NB4 (cell line): ENCODE measurements around the gene ARHGAP30.
"Not testable (repeated sequence)": the region's sequence is repeated elsewhere in the genome, so short reads cannot be mapped to it uniquely, and the experiment has no call there.

Experiments used
- DNase-seq: peaks from one replicate; pipeline ENCODE4 v3.0.0; 2010; ENCODE audit warnings: low read depth
- H3K4me3 ChIP-seq: one replicate; pipeline ENCODE4 v1.5.1; 2011; ENCODE audit warnings: mild to moderate bottlenecking, low read depth, low read length, moderate library complexity
- CTCF ChIP-seq: IDR thresholded peaks from one replicate; pipeline ENCODE4 v1.5.1; 2012; ENCODE audit warnings: low read depth, low read length
- MAX ChIP-seq: IDR thresholded peaks from 2 replicates; pipeline ENCODE4 v1.6.1; 2011; ENCODE audit warnings: low read depth, low read length
- MYC ChIP-seq: IDR thresholded peaks from 2 replicates; pipeline ENCODE4 v1.6.1; 2011; ENCODE audit warnings: low read depth, low read length
- POLR2A ChIP-seq: IDR thresholded peaks from 2 replicates; pipeline ENCODE4 v1.6.1; 2011; ENCODE audit warnings: mild to moderate bottlenecking; ENCODE audit not compliant: insufficient read length; ENCODE audit errors: extremely low read depth

ARHGAP30 gene

GRCh38 chr1:161069731-161070270 lies at the start of gene ARHGAP30:
Gene ARHGAP30 (minus strand): TSS chr1:161069891. CDS start chr1:161069624, 267 bp downstream.
- DNase-seq, result peak; percentile 94
- TF ChIP-seq MAX (peak; percentile 67; the same call in 1 of the 2 replicates), MYC (peak; percentile 87), POLR2A (peak; percentile 57), CTCF (no peak)
- H3K4me3 ChIP-seq, result peak within 1 kb of the TSS; percentile 70

GRCh38 chr1:161117759-161118581 lies 48.3 kb upstream of the ARHGAP30 start, which contains the start of the genes NIT1 and PFDN2:
Gene NIT1 (plus strand): TSS chr1:161118105. CDS start chr1:161118177, 72 bp downstream.
Gene PFDN2 (minus strand): TSS chr1:161118037. CDS start chr1:161118026, 11 bp downstream.
- DNase-seq, result peak; percentile 91
- peak within 1 kb of the TSS; percentile 98 for H3K4me3 ChIP-seq
- TF ChIP-seq MAX (no peak), MYC (peak; percentile 9; the same call in 1 of the 2 replicates), CTCF (no peak), POLR2A (peak; percentile 79)

- DNase-seq, result not testable (repeated sequence)
- H3K4me3 ChIP-seq, result peak overlapping the region; percentile 18
These were observed 46.3 kb upstream of the ARHGAP30 start for GRCh38 chr1:161115961-161116360.

GRCh38 chr1:161115132-161115711 lies 45.5 kb upstream of the ARHGAP30 start:
- peak; percentile 58 for DNase-seq
- no peak for TF ChIP-seq MYC
- TF ChIP-seq MAX, result no peak
- TF ChIP-seq POLR2A, result no peak
- no peak for TF ChIP-seq CTCF
- no peak overlapping the region for H3K4me3 ChIP-seq

GRCh38 chr1:161114556-161114955 lies 44.9 kb upstream of the ARHGAP30 start:
- TF ChIP-seq MYC (no peak), CTCF (no peak), MAX (no peak), POLR2A (no peak)
- no peak overlapping the region for H3K4me3 ChIP-seq
- DNase-seq, result no peak

GRCh38 chr1:161113915-161114314 lies 44.2 kb upstream of the ARHGAP30 start:
- no peak for DNase-seq
- TF ChIP-seq CTCF (no peak), POLR2A (no peak), MAX (no peak), MYC (no peak)
- H3K4me3 ChIP-seq, result peak overlapping the region; percentile 9
